C4-2B (cell line): ENCODE measurements around the gene TIPRL.
"Not testable (repeated sequence)": the region's sequence is repeated elsewhere in the genome, so short reads cannot be mapped to it uniquely, and the experiment has no call there.

Experiments used
- H3K27ac ChIP-seq: fragments of 450-650 bp; 2 replicates; pipeline ENCODE4 v1.5.1; 2017
- CTCF ChIP-seq: fragments of 450-650 bp; conservative IDR thresholded peaks from 2 replicates; pipeline ENCODE4 v1.5.1; 2017; ENCODE audit warnings: mild to moderate bottlenecking
- ZFX ChIP-seq: fragments of 450-650 bp; IDR thresholded peaks from 2 replicates; pipeline ENCODE4 v1.6.1; 2017

Gene TIPRL

GRCh38 chr1:168146626-168147025 lies 32.1 kb upstream of the TIPRL start:
- TF ChIP-seq CTCF = no peak
- no peak for TF ChIP-seq ZFX
- H3K27ac ChIP-seq = no peak overlapping the region

DNA sequence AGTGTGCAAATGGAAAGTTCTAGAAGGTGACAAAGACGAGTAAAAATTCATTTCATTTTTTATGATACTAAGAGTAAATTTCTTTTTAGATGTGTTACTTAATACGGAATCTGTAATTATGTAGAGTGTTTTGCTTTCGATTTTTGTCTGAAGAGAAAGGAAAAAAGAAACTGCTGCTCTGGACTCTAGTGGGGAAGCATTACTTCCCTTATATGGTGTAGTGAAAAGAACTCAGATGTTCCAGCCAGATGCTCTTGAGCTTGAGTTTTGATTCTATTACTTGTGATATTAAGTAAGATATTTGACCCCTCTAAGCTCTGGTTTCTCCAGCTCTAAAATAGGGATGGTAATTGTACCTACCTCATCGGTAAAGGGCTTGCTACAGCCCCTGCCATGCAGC lies 29.8 kb upstream of the TIPRL start:
- H3K27ac ChIP-seq = no peak overlapping the region
- TF ChIP-seq CTCF = no peak
- no peak for TF ChIP-seq ZFX

- no peak for TF ChIP-seq ZFX
- TF ChIP-seq CTCF = no peak
- no peak overlapping the region for H3K27ac ChIP-seq
Measured at GRCh38 chr1:168150283-168150682, 28.5 kb upstream of the TIPRL start.

GRCh38 chr1:168151935-168152334 lies 26.8 kb upstream of the TIPRL start:
- TF ChIP-seq ZFX (no peak), CTCF (no peak)
- H3K27ac ChIP-seq = no peak overlapping the region

DNA sequence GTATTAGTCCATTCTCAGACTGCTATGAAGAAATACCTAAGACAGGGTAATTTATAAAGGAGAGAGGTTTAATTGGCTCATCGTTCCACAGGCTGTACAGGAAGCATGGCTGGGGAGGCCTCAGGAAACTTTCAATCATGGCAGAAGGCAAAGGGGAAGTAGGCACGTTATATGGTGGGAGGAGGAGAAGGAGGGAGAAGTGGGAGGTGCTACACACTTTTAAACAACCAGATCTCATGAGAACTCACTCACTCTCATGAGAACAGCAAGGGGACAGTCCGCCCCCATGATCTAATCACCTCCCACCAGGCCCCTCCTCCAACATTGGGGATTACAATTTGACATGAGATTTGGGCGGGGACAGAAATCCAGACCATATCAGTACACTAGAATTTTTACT lies 24.1 kb upstream of the TIPRL start:
- H3K27ac ChIP-seq = not testable (repeated sequence)

DNA sequence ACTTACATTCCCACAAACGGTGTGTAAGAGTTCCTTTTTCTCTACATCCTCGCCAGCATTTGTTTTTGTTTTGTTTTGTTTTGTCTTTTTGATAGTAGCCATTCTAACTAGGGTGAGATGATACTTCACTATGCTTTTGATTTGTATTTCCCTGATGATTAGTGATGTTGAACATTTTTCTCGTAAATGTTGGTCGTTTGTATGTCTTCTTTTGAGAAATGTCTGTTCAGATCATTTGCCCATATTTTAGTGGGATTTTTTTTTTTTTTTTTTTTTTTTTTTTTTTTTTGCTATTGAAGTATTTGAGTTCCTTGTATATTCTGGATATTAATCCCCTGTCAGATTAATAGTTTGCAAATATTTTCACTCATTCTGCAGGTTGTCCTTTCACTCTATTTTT lies 22.9 kb upstream of the TIPRL start:
- no peak for TF ChIP-seq ZFX
- TF ChIP-seq CTCF = no peak
- H3K27ac ChIP-seq = no peak overlapping the region

DNA sequence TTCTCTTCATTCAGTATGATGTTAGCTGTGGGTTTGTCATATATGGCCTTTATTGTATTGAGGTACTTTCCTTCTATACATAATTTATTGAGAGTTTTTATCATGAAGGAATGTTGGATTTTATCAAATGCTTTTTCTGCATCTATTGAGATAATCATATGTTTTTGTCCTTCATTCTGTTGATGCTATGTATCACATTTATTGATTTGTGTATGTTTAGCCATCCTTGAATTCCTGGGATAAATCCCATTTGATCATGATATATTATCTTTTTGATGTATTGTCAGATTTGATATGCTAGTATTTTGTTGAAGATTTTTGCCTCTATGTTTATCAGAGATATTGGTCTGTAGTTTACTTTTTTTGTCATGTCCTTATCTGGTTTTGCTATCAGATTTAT lies 21.1 kb upstream of the TIPRL start:
- no peak overlapping the region for H3K27ac ChIP-seq
- TF ChIP-seq ZFX (no peak), CTCF (no peak)

- no peak for TF ChIP-seq ZFX
- no peak for TF ChIP-seq CTCF
- no peak overlapping the region for H3K27ac ChIP-seq
Measured at GRCh38 chr1:168159251-168159650, 19.5 kb upstream of the TIPRL start.
